GM21367 (cell line): ENCODE results near the gene RTKN2.
A peak's percentile ranks its signal among the peaks of the same experiment; 100 is the strongest.

ENCODE experiments used
- ATAC-seq: cut with Tn5 transposase; IDR thresholded peaks from one replicate; pipeline ENCODE4 v1.9.1; 2021; ENCODE audit not compliant: unreplicated experiment

RTKN2 gene

GRCh38 chr10:62230344-62231121, 38.1 kb downstream of the RTKN2 start:
- no peak for ATAC-seq

GRCh38 chr10:62225362-62225761, 43.3 kb downstream of the RTKN2 start:
- ATAC-seq = no peak

DNA sequence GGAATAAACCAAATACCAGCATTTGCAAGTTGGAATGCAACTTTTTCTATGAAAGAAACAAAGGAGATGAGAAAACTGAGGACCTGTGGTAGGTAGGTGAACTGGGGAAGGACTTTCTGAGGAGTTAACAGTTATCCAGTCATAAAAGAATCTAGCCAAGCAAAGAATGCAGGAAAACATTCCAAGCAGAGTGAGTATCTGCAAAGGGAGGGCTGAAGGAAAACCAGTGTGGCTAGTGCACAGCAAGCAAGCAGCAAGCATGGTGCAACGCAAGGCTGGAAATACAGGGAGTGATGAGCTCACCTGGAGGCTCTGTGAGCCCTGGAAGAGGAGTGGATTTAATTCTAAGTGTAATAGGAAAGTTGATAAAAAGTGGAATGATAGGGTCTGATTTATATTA, 44.0 kb downstream of the RTKN2 start:
- ATAC-seq = no peak

DNA sequence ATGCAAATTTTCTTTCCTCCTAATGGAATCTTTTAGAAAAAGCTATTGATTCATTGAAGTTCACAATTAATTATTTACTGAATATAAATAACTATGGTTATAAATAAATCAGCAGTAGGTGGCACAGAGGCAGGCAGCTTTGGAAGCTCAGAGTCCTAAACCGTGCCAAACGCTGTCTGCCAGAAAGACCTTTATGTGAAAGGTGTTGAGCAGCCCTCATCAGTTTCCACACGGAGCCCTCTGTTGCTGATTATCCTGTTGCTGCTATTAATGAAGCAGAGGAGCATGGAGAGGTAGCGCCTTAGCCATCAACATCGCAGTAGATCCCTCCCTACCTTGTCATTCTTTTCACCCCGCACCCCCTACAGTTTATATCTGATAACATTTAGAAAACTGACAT, 51.0 kb downstream of the RTKN2 start:
- no peak for ATAC-seq

GRCh38 chr10:62214364-62214874, 54.2 kb downstream of the RTKN2 start:
- ATAC-seq = no peak

DNA sequence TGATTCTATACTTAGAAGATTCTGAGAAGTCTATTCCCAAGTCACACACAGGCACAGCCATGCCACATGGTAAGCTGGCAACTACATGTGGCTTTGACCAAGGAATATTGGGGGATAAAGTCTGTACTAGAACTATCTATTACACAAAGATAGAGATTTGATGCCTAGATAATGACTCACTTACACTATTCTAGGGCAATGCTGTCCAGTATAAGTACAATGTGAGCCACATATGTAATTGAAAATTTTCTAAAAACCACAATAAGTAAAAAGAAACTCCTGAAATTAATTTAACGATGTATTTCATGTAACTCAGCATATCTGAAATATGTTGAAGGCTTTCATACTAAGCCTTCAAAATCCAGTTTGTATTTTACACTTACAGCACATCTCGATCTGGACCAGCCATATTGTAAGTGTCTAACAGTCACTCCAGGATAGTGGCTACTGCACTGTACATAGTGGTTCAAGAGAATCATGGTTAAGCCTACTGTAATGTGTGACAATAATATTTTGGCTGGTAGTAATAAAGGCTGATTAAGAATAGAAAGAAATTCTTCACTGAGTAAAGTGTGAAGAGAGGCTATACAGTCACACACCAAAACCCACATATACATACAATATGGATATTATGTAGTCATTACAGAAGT, 62.8 kb downstream of the RTKN2 start:
- no peak for ATAC-seq

DNA sequence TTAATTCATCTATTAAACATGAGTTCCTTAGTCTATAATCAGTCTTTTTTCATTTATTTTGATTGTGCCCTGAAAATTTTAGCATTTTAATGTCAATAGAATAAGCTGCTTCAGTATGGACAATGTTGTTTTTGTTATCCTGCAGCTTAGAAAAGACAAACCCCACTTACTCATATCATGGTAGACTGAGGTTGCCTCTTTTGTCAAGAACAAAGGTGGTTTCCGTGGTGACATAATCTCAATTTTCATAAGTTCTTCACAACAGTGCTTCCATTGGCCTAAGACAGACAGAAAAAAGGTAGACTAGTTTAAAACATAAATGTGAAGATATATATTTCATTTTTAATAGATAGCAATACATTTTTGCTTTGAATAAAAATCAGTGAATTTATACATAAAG, 69.1 kb downstream of the RTKN2 start:
- ATAC-seq = no peak

DNA sequence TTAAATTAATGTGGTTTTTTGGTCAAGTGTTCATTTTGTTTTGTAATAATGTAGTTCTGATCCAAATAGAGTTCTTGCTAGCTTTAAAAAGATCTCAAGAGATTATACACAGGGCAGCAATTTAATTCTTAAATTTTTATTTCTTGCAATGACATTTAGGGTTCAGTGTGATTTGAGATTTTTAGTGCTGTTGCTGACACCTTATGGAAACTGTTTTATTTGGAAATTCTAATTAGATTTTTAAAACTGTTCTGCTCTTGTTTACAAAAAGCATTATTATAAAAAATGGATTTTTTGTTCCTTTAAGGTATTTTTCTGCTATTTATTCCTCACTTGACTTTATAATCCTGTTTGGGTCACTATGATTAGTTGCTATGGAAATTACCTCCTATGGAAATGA, 72.1 kb downstream of the RTKN2 start:
- ATAC-seq = no peak

GRCh38 chr10:62195675-62195926, 73.0 kb downstream of the RTKN2 start:
- no peak for ATAC-seq

DNA sequence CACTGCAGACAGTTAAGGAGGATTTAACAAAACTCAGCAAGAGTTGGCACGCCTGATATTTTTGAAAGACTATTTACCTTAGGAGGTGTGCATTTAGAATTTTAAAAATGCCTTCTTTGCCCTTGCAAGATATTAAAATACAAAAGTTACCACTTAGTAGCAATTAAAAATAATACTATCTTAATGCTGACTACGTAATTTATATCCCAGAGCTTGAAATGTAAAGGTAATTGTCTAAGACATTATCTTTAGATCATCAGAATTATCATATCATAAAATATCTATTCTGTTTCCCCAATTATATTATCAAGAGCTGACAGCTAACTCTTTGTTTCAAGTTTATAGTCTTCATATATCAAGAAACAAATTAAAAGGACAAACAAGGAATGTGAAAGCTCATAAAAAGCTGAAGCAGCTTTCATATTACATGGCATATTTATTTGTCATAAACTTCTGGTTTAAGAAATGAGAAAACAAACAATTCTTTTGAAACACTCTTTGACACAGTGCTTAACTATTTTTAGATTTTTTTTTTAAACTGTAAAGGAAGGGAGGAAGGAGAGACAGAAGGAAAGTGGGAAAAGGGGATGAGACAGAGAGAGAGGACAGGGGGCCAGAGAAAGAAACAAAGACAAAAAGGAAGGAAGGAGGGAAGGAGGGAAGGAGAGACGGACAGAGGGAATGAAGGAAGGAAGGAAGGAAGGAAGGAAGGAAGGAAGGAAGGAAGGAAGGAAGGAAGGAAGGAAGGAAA, 73.5 kb downstream of the RTKN2 start:
- no peak for ATAC-seq

GRCh38 chr10:62193479-62193878, 75.2 kb downstream of the RTKN2 start:
- no peak for ATAC-seq

- ATAC-seq = no peak
These were observed 79.5 kb downstream of the RTKN2 start for GRCh38 chr10:62189131-62189530.

- no peak for ATAC-seq
These were observed 80.5 kb downstream of the RTKN2 start for GRCh38 chr10:62188021-62188616.

DNA sequence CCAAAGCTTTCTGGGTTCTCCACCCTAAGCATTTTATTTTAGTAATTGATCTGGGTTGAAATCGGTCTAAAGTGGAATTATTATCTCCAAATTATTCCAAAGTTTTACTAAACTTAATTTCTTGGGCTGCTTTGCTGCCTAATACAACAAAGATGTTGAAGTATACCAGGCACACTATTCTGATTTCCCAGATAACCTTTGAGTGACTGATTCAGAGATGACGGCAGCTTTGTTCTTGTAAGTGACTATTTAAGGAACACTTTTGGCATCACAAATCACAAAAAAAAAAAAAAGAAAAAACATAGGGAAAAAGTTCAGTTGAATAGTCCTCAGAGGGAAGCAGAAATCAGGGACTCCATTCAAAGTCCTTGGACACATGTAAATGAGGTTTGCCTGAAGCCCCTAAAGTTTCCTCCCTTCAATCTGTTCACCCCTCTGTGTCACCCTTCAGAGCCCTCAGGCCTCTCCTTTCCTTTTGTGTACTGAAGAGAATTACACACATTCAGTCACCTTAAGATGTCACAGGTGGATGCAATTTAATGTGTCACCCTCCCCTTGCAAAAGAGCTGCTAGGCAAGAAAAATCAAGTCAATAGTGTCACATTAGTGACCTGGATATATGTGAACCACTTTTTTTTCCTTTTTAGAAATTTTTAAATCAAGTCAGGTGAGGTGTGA, 81.5 kb downstream of the RTKN2 start:
- no peak for ATAC-seq

- ATAC-seq = no peak
These were observed 82.5 kb downstream of the RTKN2 start for GRCh38 chr10:62185919-62186692.

DNA sequence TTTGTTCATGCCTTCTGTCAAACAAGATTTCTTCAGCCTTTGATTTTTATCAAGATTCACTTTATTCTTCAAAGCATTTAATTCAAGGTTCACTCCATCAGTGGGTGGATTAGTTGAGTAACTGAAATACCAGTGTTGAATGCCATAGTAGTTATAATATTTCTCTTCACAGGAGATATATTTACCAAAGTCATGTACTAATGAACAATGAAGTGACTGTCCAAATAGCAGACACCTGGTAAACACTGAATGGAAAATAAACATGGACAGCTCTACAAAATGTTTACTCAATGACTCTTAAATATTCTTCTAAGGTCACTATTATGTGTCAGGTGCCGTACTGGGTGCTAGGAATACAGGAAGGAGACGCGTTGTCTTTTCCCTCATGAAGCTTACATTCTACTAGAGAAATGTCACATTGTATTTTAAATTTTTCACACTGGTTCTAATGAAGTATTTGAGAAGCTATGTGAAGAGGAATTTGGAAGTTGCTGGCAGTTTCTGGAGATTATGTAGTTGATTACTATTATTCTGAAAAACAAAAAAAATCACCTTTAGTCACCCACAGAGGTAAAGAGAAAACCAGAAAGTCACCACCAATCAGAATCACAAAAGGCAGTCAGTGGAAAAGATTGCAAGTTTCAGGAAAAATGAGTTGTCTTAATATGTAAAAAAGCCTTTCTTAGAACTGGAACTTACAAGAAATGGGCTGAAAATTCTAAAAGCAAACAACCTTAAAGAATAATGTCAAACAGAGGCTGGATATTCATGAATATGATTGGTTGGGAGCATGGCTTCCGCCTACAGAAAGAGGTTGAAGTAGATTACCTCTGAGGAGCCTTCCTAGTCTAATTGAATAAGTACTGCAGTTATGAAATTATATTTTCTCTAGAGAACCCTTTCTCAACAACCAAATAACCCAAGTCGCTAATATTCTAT, 84.5 kb downstream of the RTKN2 start:
- peak; percentile 2 for ATAC-seq

GRCh38 chr10:62183442-62183841, 85.2 kb downstream of the RTKN2 start:
- peak; percentile 84 for ATAC-seq

DNA sequence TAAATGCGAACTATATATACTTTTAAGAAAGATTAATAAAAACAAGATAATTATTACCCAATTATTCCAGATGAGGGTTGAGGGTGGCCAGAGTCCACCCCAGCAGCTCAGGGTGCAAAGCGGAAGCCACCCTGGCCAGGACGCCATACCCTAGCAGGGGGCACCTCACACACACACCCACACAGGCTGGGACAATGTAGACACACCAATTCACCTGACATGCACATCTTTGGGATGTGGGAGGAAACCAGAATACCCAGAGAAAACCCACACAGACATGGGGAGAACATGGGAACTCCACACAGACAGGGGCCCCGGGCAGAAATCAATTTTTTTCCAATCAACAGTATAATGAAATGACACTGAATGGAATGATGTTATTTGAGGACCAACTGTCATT, 86.0 kb downstream of the RTKN2 start:
- no peak for ATAC-seq

- ATAC-seq = no peak
These were observed 86.5 kb downstream of the RTKN2 start for GRCh38 chr10:62182171-62182570.
